ENCODE measurements around the gene CDC42EP4.

The CDC42EP4 gene

GRCh38 chr17:73255671-73256181 is 56.1 kb downstream of the CDC42EP4 start (continued):
- TF ChIP-seq CREB5 (CRISPR knock-in tag; IDR thresholded peaks at IDR 0.05; ENCODE audit: low read depth): no peak
- TF ChIP-seq ZFP3 (CRISPR knock-in tag; IDR thresholded peaks at IDR 0.05): 0 out of 2 replicates have a peak, but pooled peaks have one; percentile 39
- TF ChIP-seq BACH2 (CRISPR knock-in tag; IDR thresholded peaks at IDR 0.05; ENCODE audit: borderline replicate concordance): no peak
- TF ChIP-seq TCF4 (CRISPR knock-in tag; IDR thresholded peaks at IDR 0.05; ENCODE audit: borderline replicate concordance): peak; percentile 89
- TF ChIP-seq ZNF8 (CRISPR knock-in tag; IDR thresholded peaks at IDR 0.05): no peak
- TF ChIP-seq CSDC2 (CRISPR knock-in tag; IDR thresholded peaks at IDR 0.05): no peak
- no peak for TF ChIP-seq ARNTL (CRISPR knock-in tag; IDR thresholded peaks at IDR 0.05; ENCODE audit: borderline replicate concordance, low read depth)
- TF ChIP-seq PPARA (CRISPR knock-in tag; IDR thresholded peaks at IDR 0.05; ENCODE audit: borderline replicate concordance): no peak
- no peak for TF ChIP-seq ZC3H10 (CRISPR knock-in tag; IDR thresholded peaks at IDR 0.05)
- TF ChIP-seq ZNF70 (CRISPR knock-in tag; IDR thresholded peaks at IDR 0.05): no peak
- no peak for TF ChIP-seq ZFP30 (CRISPR knock-in tag; IDR thresholded peaks at IDR 0.05)

GRCh38 chr17:73251871-73252270 is 59.9 kb downstream of the CDC42EP4 start:
- TF ChIP-seq TCF4 (CRISPR knock-in tag; IDR thresholded peaks at IDR 0.05; ENCODE audit: borderline replicate concordance): no peak
- TF ChIP-seq TSHZ2 (CRISPR knock-in tag; IDR thresholded peaks at IDR 0.05): no peak
- no peak for TF ChIP-seq ZC3H10 (CRISPR knock-in tag; IDR thresholded peaks at IDR 0.05)
- TF ChIP-seq ARNTL (CRISPR knock-in tag; IDR thresholded peaks at IDR 0.05; ENCODE audit: borderline replicate concordance, low read depth): no peak
- TF ChIP-seq ZNF8 (CRISPR knock-in tag; IDR thresholded peaks at IDR 0.05): no peak
- no peak for ATAC-seq

- ATAC-seq: no peak
- TF ChIP-seq ZNF70 (CRISPR knock-in tag; IDR thresholded peaks at IDR 0.05) (no peak), ZNF8 (CRISPR knock-in tag; IDR thresholded peaks at IDR 0.05) (no peak), PATZ1 (CRISPR knock-in tag; IDR thresholded peaks at IDR 0.05; ENCODE audit: borderline replicate concordance) (no peak), CREB5 (CRISPR knock-in tag; IDR thresholded peaks at IDR 0.05; ENCODE audit: low read depth) (no peak), TOX (CRISPR knock-in tag; IDR thresholded peaks at IDR 0.05; ENCODE audit: borderline replicate concordance) (no peak), BACH2 (CRISPR knock-in tag; IDR thresholded peaks at IDR 0.05; ENCODE audit: borderline replicate concordance) (no peak), ESRRG (CRISPR knock-in tag; IDR thresholded peaks at IDR 0.05) (no peak), TSHZ2 (CRISPR knock-in tag; IDR thresholded peaks at IDR 0.05) (no peak), ISL1 (CRISPR knock-in tag; IDR thresholded peaks at IDR 0.05) (no peak)
These were observed 60.8 kb downstream of the CDC42EP4 start for GRCh38 chr17:73250851-73251640.

Data from SK-N-SH treated with all-trans-retinoic acid at 6 μM for 48 hours (cell line).